ENCODE results near the gene DLAT.
"Not testable (repeated sequence)": the region's sequence is repeated elsewhere in the genome, so short reads cannot be mapped to it uniquely, and the experiment has no call there.

- TF ChIP-seq CTCF, POLR2A (IDR thresholded peaks at IDR 0.05): not testable (repeated sequence)
Measured at GRCh38 chr11:112006095-112006441, 19.1 kb upstream of the DLAT start.
